Measurements from ENCODE around the gene MYL2.

DNA sequence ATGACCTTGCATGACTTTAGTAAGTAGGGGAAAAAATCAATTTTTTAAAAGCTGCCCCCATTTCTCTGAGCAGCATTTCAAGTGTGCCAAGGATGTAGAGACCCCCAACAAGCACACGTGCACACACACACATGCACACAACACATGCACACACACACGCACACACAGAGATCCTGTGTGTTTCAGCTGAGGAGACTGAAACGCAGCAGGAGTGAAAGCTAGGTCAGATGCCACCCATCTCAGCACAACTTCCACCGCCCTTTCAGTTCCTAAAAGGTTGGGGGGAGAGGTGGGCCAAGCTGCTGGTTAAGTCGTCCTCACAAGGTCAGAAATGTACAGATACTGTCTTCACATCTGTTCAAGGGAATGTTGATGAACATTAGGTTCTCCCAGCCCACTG is 13.9 kb downstream of the MYL2 start:
- TF ChIP-seq, protein P1, sequence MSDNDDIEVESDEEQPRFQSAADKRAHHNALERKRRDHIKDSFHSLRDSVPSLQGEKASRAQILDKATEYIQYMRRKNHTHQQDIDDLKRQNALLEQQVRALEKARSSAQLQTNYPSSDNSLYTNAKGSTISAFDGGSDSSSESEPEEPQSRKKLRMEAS (IDR thresholded peaks at IDR 0.05): no peak
- TF ChIP-seq, protein P2, sequence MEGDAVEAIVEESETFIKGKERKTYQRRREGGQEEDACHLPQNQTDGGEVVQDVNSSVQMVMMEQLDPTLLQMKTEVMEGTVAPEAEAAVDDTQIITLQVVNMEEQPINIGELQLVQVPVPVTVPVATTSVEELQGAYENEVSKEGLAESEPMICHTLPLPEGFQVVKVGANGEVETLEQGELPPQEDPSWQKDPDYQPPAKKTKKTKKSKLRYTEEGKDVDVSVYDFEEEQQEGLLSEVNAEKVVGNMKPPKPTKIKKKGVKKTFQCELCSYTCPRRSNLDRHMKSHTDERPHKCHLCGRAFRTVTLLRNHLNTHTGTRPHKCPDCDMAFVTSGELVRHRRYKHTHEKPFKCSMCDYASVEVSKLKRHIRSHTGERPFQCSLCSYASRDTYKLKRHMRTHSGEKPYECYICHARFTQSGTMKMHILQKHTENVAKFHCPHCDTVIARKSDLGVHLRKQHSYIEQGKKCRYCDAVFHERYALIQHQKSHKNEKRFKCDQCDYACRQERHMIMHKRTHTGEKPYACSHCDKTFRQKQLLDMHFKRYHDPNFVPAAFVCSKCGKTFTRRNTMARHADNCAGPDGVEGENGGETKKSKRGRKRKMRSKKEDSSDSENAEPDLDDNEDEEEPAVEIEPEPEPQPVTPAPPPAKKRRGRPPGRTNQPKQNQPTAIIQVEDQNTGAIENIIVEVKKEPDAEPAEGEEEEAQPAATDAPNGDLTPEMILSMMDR (IDR thresholded peaks at IDR 0.05; ENCODE audit: low read depth, low read length, missing input control): no peak
- TF ChIP-seq, protein P3, sequence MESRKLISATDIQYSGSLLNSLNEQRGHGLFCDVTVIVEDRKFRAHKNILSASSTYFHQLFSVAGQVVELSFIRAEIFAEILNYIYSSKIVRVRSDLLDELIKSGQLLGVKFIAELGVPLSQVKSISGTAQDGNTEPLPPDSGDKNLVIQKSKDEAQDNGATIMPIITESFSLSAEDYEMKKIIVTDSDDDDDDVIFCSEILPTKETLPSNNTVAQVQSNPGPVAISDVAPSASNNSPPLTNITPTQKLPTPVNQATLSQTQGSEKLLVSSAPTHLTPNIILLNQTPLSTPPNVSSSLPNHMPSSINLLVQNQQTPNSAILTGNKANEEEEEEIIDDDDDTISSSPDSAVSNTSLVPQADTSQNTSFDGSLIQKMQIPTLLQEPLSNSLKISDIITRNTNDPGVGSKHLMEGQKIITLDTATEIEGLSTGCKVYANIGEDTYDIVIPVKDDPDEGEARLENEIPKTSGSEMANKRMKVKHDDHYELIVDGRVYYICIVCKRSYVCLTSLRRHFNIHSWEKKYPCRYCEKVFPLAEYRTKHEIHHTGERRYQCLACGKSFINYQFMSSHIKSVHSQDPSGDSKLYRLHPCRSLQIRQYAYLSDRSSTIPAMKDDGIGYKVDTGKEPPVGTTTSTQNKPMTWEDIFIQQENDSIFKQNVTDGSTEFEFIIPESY (IDR thresholded peaks at IDR 0.05): no peak
- TF ChIP-seq, protein P4, sequence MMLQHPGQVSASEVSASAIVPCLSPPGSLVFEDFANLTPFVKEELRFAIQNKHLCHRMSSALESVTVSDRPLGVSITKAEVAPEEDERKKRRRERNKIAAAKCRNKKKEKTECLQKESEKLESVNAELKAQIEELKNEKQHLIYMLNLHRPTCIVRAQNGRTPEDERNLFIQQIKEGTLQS (IDR thresholded peaks at IDR 0.05): no peak
